ENCODE results near the gene HLA-DQA1.
"Not testable (repeated sequence)": the region's sequence is repeated elsewhere in the genome, so short reads cannot be mapped to it uniquely, and the experiment has no call there.

The HLA-DQA1 gene

GRCh38 chr6:32637219-32637880 lies at the start of gene HLA-DQA1:
Gene HLA-DQA1, plus strand, starts transcription at chr6:32637406. Its CDS starts 53 bp downstream, at chr6:32637459.
- no peak for DNase-seq (ENCODE audit: low read depth)

GRCh38 chr6:32588156-32588555 lies 49.0 kb upstream of the HLA-DQA1 start:
- DNase-seq (ENCODE audit: low read depth) = no peak

- DNase-seq (ENCODE audit: low read depth) = no peak
Observed at GRCh38 chr6:32589596-32590449, 47.4 kb upstream of the HLA-DQA1 start, which contains the start of gene HLA-DRB1. Gene HLA-DRB1, minus strand, starts transcription at chr6:32589848. Its CDS starts 106 bp downstream, at chr6:32589742.

GRCh38 chr6:32590713-32591112 lies 46.5 kb upstream of the HLA-DQA1 start:
- not testable (repeated sequence) for DNase-seq (ENCODE audit: low read depth)

- DNase-seq (ENCODE audit: low read depth) = no peak
Observed at GRCh38 chr6:32597024-32597423, 40.2 kb upstream of the HLA-DQA1 start.

- DNase-seq (ENCODE audit: low read depth) = no peak
Observed at GRCh38 chr6:32602383-32602782, 34.8 kb upstream of the HLA-DQA1 start.

- no peak for DNase-seq (ENCODE audit: low read depth)
Observed at GRCh38 chr6:32603222-32603621, 34.0 kb upstream of the HLA-DQA1 start.

- DNase-seq (ENCODE audit: low read depth) = no peak
Observed at GRCh38 chr6:32603888-32604287, 33.3 kb upstream of the HLA-DQA1 start.

GRCh38 chr6:32604434-32604877 lies 32.8 kb upstream of the HLA-DQA1 start:
- DNase-seq (ENCODE audit: low read depth) = no peak

- no peak for DNase-seq (ENCODE audit: low read depth)
Observed at GRCh38 chr6:32607263-32607987, 29.8 kb upstream of the HLA-DQA1 start.

GRCh38 chr6:32607988-32608298 lies 29.3 kb upstream of the HLA-DQA1 start:
- DNase-seq (ENCODE audit: low read depth) = no peak

- no peak for DNase-seq (ENCODE audit: low read depth)
Observed at GRCh38 chr6:32608362-32608761, 28.8 kb upstream of the HLA-DQA1 start.

- DNase-seq (ENCODE audit: low read depth) = no peak
Observed at GRCh38 chr6:32609391-32609730, 27.8 kb upstream of the HLA-DQA1 start.

- DNase-seq (ENCODE audit: low read depth) = peak; percentile 44
Observed at GRCh38 chr6:32609731-32610640, 27.2 kb upstream of the HLA-DQA1 start.

- DNase-seq (ENCODE audit: low read depth) = no peak
Observed at GRCh38 chr6:32610682-32611296, 26.4 kb upstream of the HLA-DQA1 start.

- no peak for DNase-seq (ENCODE audit: low read depth)
Observed at GRCh38 chr6:32613475-32613874, 23.7 kb upstream of the HLA-DQA1 start.

GRCh38 chr6:32614366-32615081 lies 22.7 kb upstream of the HLA-DQA1 start:
- no peak for DNase-seq (ENCODE audit: low read depth)

- no peak for DNase-seq (ENCODE audit: low read depth)
Observed at GRCh38 chr6:32615885-32616532, 21.2 kb upstream of the HLA-DQA1 start.

GRCh38 chr6:32617751-32618150 lies 19.5 kb upstream of the HLA-DQA1 start:
- DNase-seq (ENCODE audit: low read depth) = no peak

GRCh38 chr6:32621372-32621771 lies 15.8 kb upstream of the HLA-DQA1 start:
- no peak for DNase-seq (ENCODE audit: low read depth)
